Measurements from ENCODE around the gene LOC128125822.
"Not testable (repeated sequence)": the region's sequence is repeated elsewhere in the genome, so short reads cannot be mapped to it uniquely, and the experiment has no call there.

LOC128125822 gene

GRCh38 chr6:63572044-63572746 lies at the start of gene LOC128125822, which contains the start of gene PTP4A1:
LOC128125822 (plus strand) TSS chr6:63572480.
PTP4A1 (plus strand) TSS chr6:63572480; CDS start chr6:63576881, 4,401 bp downstream.
- H3K4me3 ChIP-seq (ENCODE audit: low read depth, low read length): peak within 1 kb of the TSS; percentile 96
- TF ChIP-seq, protein P1, sequence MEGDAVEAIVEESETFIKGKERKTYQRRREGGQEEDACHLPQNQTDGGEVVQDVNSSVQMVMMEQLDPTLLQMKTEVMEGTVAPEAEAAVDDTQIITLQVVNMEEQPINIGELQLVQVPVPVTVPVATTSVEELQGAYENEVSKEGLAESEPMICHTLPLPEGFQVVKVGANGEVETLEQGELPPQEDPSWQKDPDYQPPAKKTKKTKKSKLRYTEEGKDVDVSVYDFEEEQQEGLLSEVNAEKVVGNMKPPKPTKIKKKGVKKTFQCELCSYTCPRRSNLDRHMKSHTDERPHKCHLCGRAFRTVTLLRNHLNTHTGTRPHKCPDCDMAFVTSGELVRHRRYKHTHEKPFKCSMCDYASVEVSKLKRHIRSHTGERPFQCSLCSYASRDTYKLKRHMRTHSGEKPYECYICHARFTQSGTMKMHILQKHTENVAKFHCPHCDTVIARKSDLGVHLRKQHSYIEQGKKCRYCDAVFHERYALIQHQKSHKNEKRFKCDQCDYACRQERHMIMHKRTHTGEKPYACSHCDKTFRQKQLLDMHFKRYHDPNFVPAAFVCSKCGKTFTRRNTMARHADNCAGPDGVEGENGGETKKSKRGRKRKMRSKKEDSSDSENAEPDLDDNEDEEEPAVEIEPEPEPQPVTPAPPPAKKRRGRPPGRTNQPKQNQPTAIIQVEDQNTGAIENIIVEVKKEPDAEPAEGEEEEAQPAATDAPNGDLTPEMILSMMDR (IDR thresholded peaks at IDR 0.05; ENCODE audit: insufficient read depth, low read depth, low read length): no peak
- DNase-seq (ENCODE audit: low read depth): peak; percentile 98

GRCh38 chr6:63522911-63523287 lies 49.4 kb upstream of the LOC128125822 start:
- H3K4me3 ChIP-seq (ENCODE audit: low read depth, low read length): not testable (repeated sequence)
- peak; percentile 22 for DNase-seq (ENCODE audit: low read depth)

DNA sequence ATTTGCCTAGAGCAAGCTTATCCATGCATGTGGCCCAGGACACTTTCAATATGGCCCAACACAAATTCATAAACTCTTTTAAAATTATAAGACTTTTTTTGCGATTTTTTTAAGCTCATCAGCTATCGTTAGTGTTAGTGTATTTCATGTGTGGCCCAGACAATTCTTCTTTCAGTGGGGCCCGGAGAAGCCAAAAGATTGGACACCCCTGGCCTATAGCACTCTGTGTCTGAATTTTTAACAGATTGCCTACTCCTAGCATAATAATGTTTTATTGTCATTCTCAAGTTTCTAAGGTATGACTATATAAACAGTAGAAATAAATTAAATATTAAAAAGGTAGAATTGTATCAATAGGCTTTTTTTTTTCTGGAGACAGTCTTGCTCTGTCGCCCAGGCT lies 48.6 kb upstream of the LOC128125822 start:
- no peak for DNase-seq (ENCODE audit: low read depth)
- no peak overlapping the region for H3K4me3 ChIP-seq (ENCODE audit: low read depth, low read length)
- TF ChIP-seq, protein P1 (IDR thresholded peaks at IDR 0.05; ENCODE audit: insufficient read depth, low read depth, low read length): no peak

DNA sequence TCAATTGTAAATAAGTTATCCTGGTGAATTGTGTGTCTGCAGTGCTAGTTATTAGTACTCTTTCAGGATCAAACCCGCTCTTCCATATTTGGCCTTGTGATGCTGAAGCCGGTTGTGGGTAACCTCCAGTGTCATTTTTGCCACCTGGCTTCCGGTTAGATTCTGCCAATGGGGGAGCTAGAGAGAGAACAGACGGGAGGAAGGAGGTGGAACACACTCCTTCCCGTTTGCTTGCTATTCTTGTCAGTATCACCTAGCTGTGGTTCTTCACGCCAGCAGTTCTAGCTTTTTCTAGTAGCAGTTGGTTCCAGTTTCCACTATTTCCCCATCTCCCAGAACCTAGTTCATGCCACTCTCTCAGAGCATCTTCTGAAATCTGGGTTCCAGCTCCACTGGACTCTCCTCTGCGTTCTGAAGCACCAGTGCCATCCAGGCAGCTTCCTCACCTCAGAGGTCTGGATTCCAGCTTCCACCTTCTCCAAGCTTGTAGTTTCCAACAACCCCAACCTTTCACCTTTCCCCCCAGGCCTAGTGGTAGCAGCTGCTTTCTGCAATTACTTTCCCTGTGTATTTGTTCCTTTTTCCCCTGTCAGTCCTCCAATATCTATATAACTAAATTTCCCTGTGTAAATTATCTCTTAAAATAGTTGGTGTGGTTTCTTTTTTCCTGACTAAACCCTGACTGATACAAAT lies 46.9 kb upstream of the LOC128125822 start:
- TF ChIP-seq, protein P1 (IDR thresholded peaks at IDR 0.05; ENCODE audit: insufficient read depth, low read depth, low read length): no peak
- no peak for DNase-seq (ENCODE audit: low read depth)
- H3K4me3 ChIP-seq (ENCODE audit: low read depth, low read length): no peak overlapping the region

DNA sequence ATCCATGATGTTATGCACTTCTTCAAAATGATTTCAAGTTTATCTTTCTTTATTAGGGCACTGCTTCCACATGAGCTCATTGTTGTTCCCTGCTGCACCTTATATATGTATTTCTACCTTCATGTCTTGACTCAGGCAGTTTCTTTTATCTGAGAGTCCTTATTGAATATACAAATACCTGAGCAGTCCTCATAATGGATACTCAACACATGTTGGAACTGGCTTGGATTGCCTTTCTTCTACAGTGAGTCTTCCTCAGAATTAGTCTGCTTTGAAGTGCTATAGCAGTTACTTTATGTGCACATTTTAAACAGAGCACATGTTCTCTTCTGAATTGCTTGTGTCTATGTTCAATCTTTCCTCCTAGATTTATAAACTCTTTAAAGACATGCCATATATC lies 45.3 kb upstream of the LOC128125822 start:
- DNase-seq (ENCODE audit: low read depth): no peak
- TF ChIP-seq, protein P1 (IDR thresholded peaks at IDR 0.05; ENCODE audit: insufficient read depth, low read depth, low read length): no peak
- H3K4me3 ChIP-seq (ENCODE audit: low read depth, low read length): no peak overlapping the region

GRCh38 chr6:63527658-63528514 lies 44.4 kb upstream of the LOC128125822 start:
- H3K4me3 ChIP-seq (ENCODE audit: low read depth, low read length): no peak overlapping the region
- TF ChIP-seq, protein P1 (IDR thresholded peaks at IDR 0.05; ENCODE audit: insufficient read depth, low read depth, low read length): no peak
- peak; percentile 100 for DNase-seq (ENCODE audit: low read depth)

- TF ChIP-seq, protein P1 (IDR thresholded peaks at IDR 0.05; ENCODE audit: insufficient read depth, low read depth, low read length): no peak
- DNase-seq (ENCODE audit: low read depth): peak; percentile 67
- H3K4me3 ChIP-seq (ENCODE audit: low read depth, low read length): peak overlapping the region; percentile 10
Measured at GRCh38 chr6:63529498-63529897, 42.8 kb upstream of the LOC128125822 start.

All from fibroblast of villous mesenchyme (primary cell).